Activated T-helper 1 cell treated with anti-CD3 and anti-CD28 coated beads, Interleukin-2, amount 50 U/mL, for 16 hours (primary cell): ENCODE measurements around the gene SIX5.

Source experiments
- DNase-seq, 2 donors: peaks; one replicate each; pipeline ENCODE4 v3.0.0-alpha.2; 2020; ENCODE audit warnings: low read depth in 1 of 2, low spot score in 1 of 2

Gene SIX5

DNA sequence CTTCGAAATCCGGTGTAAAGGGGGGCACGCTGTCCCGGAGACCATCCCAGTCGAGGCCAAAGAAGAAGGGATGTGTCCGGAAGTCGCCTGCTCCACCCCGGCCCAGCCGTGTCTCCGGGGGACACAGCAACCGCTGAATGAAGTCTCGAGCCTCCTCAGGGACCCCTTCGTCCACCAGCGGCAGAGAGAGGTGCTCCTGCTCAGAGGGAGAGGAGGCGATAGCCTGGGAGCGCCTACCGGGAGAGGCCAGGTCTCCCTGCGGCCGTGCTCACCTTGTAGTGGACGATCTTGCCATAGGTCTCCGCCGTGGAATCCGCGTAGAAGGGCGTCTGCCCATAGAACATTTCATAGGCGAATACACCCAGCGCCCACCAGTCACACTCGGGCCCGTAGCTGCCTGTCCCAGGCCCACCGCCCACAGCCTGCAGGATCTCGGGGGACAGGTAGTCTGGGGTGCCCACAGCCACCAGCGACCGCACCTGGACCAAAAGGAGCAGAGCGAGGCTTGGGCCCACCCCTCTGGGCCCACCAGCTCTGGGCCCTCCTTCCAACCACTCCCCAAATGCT lies 8.4 kb upstream of the SIX5 start:
- DNase-seq, result no peak

DNA sequence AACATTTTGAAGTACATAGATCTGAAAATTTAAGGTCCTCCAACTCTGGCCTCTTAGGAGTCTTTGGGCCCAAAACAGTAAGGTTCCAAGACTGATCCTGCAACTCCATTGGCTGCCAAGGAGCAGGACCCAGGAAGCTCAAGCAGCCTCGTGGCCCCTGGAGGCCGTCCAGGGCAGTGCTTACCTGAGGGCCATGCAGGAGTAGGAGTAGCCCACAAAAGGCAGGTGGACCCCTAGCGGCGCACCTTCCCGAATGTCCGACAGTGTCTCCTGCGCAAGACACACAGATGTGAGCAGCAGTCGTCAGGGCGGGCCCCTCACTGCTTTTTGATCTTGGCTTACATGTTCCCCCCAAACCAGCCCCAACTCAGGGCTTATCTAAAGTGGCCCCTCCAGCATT lies 5.7 kb upstream of the SIX5 start:
- DNase-seq, result no peak

DNA sequence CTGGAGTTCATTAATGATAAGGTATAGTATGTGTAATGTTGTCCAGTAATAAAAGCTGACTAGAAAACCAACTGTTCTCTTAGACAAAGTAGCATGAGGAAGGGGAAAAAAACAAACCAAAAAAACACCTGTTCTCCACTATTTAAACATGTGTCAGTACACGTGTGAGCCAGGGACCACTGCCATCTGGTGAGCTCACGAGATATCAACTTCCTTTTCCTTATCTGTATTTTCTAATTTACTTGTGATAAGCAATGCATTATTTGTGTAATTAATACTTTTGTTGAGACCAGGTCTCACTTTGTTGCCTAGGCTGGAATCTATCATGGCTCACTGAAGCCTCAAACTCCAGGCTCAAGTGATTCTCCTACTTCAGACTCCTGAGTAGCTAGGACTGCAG lies 4.3 kb upstream of the SIX5 start:
- DNase-seq, result no peak

DNA sequence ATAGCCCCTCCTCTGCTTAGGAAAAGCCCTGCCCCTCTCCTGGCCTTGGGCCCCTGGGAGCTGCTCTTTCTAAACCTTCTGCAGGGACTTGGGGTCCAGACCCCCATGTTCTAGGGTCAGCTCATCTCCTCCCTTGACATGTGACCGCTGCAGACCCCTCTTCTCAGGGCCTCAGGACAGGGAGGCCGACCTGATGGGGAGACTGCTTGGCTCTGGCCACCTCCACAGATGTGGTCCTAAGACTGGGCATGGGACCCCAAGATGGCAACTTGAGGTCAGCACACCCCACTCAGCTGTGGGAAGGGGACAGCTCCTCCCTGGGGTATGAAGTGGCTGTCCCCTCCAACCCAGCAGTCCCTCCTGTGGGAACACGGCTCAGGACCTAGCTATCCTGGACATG lies 3.9 kb upstream of the SIX5 start:
- no peak for DNase-seq

DNA sequence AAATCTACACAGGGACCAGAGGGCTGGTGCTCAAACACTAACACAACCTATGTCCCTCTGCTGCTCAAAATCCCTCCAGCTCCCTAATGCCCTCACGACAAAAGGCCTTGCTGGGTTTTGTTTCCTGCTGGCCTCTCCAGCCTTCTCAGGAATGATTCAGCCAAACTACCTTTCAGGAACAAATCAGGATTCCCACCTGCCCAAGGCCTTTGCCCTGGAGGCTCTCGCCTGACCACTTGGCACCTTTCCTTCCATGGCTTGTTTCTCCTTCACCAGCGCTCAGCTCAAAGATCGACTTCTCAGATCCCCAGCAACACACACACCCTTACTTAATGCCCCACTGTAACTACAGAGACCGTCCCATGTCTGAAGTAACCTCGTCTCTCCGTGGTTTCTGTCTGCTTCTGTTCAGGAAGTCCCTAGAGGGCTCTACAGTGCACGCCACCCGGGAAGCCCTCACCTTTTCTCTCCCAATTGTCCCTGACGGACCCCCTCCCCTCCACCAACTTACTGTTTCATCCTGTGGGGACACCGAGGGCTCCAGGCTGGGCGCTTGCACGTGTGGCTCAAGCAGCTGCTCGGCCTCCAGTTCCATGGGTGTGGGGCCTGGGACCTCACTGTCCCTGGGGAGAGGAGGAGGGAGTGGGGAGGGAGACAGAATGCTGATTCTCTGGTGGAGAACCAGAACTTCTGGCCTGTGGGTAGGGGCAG lies 3.2 kb upstream of the SIX5 start:
- DNase-seq, result no peak

DNA sequence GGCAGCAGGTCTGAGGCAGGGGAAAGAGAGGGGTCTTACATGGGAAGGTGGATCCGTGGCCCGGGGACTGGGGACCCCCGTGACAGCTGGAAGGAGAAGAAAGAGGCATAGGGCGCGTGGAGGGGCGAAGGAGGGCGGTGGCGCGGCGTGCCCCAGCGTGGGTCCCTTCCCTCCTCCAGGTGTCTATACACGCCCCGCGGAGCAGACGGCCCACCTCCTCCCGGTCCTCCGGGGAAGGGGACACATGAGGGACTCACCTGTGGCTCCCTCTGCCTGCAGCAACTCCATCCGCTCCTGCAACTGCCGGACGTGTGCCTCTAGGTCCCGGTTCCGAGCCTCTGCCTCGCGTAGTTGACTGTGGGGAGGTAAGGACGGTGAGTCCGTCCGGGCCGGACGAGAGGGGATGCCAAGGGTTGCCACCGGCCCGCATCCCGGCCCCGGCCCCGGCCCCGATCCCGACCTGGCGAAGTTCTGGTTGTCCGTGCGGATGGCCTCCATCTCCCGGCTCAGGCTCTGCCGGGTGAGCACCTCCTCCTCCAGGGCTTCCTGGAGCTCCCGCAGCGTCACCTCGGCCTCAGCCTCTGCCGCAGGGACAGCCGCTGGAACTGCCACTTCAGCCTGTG lies 2.4 kb upstream of the SIX5 start:
- DNase-seq, result no peak

DNA sequence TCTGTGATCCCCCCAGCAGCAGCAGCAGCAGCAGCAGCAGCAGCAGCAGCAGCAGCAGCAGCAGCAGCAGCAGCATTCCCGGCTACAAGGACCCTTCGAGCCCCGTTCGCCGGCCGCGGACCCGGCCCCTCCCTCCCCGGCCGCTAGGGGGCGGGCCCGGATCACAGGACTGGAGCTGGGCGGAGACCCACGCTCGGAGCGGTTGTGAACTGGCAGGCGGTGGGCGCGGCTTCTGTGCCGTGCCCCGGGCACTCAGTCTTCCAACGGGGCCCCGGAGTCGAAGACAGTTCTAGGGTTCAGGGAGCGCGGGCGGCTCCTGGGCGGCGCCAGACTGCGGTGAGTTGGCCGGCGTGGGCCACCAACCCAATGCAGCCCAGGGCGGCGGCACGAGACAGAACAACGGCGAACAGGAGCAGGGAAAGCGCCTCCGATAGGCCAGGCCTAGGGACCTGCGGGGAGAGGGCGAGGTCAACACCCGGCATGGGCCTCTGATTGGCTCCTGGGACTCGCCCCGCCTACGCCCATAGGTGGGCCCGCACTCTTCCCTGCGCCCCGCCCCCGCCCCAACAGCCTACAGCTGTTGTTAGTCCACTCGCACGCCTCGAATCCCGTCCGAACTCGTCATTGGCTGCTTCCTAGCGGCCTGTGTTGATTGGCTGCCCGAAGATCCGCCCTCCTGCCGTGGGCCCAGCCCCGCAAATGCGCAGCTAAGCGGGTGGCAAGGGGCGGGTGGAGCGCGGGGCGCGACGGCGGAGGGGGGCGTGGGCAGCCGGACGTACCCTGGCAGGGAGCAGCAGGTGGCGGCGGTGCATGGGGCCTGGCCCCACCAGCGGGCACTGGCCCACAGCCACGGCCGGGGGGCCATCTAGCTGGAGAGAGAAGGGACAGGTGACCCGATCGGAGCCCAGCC lies 1.4 kb upstream of the SIX5 start:
- DNase-seq, result peak; percentile 75 to 86

DNA sequence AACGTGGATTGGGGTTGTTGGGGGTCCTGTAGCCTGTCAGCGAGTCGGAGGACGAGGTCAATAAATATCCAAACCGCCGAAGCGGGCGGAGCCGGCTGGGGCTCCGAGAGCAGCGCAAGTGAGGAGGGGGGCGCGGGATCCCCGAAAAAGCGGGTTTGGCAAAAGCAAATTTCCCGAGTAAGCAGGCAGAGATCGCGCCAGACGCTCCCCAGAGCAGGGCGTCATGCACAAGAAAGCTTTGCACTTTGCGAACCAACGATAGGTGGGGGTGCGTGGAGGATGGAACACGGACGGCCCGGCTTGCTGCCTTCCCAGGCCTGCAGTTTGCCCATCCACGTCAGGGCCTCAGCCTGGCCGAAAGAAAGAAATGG lies 754 bp upstream of the SIX5 start:
- peak in 1 of 2 donors; percentile 29 for DNase-seq

DNA sequence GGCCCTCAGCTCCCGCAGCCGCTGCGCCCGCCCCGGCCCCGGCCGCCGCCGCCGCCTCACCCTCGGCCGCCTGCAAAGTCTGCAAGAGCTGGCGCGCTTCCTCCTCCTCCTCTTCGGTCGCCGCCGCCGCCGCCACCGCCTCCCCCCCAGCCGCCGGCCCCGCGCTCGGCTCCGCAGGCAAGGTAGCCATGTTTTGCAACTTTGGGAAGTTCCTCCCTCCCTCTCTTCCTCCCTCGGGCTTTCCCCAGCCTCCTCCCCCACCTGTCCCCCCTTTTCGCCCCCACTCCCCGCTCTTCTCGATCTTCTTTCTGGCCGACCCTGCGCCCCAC lies 433 bp downstream of the SIX5 start:
- no peak for DNase-seq

DNA sequence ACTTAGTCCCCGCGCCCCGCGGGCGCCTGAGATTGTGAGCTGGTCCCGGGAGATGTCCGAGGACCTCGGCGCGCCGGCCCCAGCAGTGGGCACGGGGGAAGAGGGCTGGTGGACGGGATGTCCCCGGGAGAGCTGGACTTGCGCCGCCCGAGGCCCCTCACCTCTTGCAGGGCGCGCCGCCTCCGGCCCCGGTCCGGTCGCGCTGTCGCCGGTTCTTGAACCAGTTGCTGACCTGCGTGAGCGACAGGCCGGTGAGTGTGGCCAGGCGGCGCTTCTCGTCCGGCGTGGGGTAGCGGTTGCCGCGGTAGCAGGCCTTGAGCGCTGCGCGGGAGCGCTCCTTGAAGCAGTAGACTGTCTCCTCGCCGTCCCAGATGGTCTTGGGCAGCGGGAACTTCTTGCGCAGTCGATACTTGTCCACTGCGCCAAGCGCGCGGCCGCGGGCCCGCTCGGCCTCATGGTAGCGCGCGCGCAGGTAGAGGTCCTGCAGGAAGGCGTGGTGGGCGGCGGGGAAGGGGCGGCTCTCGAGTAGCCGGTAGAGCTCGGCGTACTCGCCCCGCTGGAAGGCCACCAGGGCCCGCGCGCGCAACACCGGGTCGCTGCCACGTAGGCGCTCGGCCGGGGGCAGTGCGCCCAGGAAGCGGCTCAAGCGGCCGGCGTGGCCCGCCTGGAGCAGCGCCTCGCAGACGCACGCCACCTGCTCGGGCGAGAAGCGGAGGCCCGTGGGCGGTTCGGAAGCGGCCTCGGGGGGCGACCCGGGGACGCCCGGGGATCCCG lies 984 bp downstream of the SIX5 start:
- no peak for DNase-seq

DNA sequence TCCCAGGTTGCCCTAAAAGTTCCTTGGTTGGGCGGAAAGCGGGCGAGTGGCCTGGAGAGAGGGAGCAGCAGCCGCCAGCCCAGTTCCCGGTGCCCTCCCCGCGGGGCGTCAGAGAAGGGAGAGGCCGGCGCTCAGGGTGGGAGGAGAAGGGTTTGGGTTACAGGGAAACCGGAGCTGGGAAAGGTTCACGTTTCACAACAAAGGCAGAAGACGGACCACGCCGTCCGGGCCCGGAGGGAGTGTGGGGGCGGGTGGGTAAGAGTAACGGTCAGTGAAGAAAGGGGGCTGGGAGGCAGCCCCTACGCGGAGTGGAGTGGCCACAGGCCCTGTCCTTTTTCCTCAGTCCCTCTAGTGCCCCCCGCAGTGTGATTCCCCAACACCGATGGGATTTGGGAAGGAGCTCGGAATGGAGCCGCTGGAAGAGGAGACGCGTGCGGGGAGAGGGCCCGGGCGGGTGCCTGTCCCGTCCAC lies 1.6 kb downstream of the SIX5 start:
- DNase-seq, result no peak

DNA sequence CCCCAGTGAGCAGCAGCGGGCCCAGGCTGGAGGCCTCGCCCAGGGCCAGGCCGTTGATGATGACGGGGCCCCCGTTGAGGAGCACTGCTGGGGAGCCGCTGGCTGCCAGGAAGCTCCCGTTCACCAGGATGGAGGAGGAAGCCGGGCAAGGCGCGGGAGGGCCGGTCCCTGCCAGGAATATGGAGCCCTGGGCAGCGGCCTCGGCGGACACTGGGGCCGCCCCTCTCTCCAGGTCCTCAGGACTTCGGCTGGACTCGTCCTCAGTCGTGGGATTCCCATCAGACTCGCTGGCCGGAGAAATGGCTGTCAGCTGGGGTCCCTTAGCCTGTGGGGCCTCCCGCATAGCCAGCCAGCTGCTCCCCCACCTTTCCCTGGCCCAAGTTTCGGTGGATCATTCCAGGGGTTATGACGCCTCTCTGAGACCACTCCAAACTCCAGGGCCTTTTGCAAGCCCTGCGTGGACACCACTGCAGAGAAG lies 2.1 kb downstream of the SIX5 start:
- no peak for DNase-seq

DNA sequence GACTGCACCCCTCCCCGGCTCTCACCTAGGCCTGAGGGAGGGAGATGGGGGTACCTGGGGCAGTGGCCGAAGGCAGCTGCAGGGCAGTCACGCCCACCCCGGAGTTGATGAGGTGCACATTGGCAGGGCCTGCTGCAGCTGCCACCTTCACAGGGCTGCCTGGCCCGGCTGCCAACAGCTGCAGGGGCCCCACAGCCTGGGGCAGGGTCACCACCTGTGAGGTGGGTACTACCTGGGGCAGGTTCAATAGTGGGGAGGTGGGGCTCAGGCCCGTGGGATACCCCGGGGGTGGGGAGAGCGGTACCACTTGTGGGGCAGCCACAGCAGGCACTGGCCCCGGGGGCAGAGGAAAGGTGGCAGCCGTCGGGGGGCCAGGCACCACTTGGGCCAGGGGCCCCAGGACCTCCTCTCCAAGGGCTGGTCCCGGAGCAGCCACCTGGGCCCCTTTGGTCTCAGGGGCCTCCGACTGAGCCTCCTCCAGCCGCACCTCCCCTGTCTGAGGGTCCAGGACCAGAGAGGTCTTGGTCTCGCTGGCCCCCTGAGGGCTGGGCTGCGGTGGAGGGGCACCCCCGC lies 2.7 kb downstream of the SIX5 start:
- no peak for DNase-seq

DNA sequence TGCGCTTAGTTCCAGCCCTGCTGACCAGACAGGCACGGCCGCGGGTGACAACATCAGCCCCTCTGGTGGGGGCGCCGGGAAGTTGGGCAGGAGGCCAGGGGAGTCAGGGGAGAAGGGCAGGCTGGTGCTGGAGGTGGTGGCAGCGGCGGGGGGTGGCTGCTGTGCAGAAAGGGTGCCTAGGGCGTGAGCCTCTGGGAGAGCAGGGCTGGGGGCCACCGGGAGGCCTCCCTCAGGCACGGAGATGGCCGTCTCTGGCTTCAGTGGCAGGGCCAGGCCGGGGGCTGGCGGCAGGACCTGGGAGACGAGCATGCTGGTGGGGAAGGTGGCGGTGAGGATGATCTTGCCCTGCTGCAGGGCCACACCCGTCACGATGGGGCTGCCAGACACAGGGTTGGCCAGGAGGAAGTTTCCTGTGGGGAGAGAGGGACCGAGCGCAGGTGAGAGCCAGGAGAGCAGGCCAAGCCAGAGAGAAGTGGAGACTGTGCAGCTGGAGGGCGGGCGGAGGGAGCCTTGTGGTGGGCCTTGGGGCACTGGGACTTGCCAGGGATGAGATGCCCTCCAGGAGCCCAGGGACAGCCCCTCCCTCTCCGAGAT lies 3.3 kb downstream of the SIX5 start:
- DNase-seq, result no peak

DNA sequence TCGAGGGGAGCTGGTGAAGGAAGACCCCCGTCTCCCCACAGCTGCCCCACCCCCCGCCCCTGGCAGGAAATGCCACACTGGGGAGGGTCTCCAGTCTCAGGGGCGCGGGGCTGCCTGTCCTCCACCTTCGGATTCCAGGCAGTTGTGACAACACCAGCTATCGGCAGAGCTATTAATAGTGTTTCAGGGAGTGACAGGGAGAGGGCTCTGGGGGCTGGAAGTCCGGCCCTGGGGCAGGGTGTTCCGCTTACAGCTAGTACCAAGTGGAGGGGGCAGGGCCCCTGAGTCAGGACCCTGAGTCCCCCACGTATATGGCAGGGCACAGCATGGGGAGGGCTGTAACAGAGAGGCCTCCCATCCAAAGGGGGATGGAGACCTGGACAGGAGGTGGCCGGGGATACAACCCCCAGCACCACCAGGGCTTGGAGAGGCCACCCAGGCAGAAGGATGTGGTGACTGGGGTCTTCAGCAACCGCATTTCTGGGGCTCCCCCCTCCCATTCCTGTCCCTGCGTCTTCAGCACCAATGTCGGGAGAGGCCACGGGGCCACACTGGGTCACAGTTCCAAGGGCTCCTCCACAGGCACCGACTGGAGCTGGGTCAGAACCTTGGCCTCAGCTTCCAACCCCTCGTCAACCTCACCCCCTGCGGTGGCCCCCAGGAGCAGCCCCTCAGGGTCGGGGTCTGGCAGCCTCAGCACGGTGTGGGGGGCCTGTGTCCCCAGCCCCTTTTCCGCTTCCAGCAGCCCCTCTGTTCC lies 3.9 kb downstream of the SIX5 start:
- DNase-seq, result no peak

DNA sequence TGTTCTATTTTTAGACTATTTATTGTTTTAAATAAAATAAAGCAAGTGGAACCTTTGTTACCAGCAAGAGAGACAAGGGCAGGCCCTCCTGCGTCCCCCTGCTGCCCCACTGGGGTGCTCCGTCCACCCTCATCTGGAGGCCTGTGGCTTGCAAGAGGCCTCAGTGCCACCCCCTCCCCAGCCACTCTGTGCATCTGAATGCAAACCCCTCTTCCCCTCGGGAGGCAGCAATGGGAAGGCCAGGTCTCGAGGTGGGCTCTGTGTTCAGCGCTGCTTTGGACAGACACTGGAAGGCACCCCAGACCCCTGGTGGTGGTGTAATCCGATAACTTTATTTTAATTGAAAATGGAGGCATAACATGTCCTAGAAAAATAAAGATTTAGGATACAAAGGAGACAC lies 4.6 kb downstream of the SIX5 start:
- DNase-seq, result no peak

DNA sequence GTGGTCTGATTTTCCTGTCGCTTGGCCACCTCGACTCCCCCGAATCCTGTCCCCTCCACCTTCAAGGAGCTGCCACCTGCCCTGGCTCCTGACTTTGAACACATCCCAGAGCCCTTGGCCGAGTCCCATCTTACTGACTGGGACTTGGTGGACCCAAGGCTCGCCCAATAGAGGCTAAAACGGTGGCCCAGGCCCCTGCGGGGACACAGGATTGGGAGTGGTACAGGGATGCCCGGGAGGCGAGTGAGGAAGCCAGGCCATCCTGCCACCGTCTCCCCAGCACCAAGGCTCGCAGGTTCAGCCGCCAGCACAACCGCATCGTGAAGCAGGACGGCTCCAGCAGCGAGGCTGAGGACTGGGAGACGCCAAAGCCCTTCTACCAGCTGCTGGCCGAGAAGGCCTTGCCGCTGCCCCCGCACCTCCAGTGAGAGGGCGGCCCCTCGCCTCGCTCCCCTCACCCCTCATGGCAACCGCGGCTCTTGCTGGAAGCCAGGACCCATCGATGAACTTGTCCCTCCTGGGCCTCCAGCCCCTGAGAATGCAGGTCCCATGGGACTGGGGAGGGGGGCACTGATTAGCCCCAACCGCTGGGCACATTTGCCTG lies 5.3 kb downstream of the SIX5 start:
- no peak for DNase-seq

DNA sequence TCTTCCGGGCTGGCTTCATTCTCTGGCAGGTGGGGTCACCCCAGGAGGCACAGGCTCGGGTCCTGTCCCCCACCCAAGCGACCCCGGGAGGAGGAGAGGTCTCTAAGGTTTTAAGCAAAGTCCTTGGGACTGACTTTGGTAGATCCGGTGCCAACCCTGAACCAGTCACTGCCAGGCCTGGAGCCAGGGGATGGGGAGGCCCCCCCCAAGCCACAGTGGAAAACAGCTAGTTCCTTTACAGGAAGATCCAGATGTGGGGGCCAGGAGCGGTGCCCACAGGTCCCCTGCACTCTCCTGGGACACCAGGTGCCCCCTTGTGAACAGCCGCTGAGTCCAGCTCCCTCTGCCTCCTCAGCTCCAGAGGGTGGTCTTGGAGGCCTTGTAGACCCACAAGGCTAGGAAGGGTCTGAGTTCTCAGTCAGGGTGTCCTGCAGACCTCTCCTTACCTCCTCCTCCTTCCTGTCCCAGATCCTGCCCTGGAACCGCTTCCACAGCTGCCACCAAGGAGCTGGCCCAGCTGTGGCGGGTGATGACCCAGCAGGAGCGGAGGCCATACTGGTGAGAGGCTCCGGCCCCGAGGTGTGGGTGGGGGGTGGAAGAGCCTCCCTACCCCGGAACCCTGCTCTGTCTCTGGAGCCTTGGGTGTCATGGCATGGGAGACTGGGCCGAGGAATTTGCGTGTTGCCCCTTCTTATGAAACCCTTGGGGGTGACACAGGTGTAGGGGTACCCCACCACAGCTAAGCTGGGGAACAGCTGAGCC lies 6.0 kb downstream of the SIX5 start:
- DNase-seq, result no peak
